ENCODE measurements around the gene CAPN2. TPM values are rescaled to one million over a fixed set of nuclear protein-coding genes. Genes with fewer than 3 reads are reported as not detected.
A peak's percentile ranks its signal among the peaks of the same experiment; 100 is the strongest.

Gene CAPN2
- total RNA-seq, 2 donors from 2014 or later, result 235 to 258 TPM

DNA sequence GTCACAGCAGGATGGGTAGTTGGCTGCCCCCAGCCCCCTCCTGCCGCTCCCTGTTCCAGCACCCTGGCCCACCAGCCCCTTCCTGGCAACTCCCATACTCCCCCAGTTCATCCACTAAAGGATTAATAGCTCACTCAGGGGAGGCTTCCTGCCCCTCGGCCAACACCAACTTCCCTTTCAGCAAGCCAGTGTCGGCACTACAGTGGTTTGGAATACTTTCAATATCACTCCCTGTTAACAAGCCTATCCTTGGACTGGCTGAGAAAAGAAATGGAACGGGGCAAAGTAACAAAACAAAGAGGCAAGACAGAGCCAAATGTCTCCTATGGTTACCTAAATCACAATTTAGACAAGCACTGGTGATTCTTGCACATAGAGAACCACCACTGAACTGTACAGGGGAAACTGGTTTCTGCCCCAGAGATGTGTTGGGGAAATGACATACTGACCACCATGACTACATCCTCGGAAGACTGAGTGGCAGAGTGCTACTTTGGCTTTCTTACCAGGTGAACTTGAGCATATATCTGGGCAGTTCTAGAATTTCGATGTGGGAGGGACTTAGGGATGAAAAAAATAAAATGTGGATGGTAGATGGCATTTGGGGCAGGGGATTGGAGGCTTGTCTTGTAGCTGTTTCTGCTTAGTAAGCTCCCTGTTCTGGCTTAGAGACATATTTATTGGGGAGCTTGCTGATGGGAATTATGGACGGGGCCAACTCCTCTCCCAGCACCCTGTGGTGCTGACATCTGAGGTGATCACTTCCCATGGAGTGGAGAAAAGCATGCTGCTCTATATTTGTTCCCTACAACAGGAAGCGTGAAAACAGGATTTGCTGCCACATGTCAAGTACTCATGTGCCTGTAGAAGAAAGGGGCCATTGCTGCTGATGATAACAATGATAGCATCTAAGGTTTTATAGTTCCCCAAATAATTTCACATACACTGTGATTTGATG lies 7.1 kb upstream of the CAPN2 start:
- no peaks in the 10 kb centered on the region for H3K9me3 ChIP-seq
- no peak for ATAC-seq (ENCODE audit: insufficient number of reproducible peaks, low FRiP score, low read depth)
- peak overlapping the region; percentile 71 to 84 for H3K27ac ChIP-seq
- H3K27me3 ChIP-seq (replicated peaks; ENCODE audit: insufficient read depth), result no peaks in the 10 kb centered on the region
- peak overlapping the region; percentile 3 for H3K4me3 ChIP-seq
- no peak for DNase-seq (ENCODE audit: low spot score)
- H3K36me3 ChIP-seq, result no peaks in the 10 kb centered on the region
- TF ChIP-seq, protein P1, sequence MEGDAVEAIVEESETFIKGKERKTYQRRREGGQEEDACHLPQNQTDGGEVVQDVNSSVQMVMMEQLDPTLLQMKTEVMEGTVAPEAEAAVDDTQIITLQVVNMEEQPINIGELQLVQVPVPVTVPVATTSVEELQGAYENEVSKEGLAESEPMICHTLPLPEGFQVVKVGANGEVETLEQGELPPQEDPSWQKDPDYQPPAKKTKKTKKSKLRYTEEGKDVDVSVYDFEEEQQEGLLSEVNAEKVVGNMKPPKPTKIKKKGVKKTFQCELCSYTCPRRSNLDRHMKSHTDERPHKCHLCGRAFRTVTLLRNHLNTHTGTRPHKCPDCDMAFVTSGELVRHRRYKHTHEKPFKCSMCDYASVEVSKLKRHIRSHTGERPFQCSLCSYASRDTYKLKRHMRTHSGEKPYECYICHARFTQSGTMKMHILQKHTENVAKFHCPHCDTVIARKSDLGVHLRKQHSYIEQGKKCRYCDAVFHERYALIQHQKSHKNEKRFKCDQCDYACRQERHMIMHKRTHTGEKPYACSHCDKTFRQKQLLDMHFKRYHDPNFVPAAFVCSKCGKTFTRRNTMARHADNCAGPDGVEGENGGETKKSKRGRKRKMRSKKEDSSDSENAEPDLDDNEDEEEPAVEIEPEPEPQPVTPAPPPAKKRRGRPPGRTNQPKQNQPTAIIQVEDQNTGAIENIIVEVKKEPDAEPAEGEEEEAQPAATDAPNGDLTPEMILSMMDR (IDR thresholded peaks at IDR 0.05), result no peak
- H3K4me1 ChIP-seq (ENCODE audit: control insufficient read depth in 1 of 2, low read depth in 2 of 2), result peaks cover 33 to 87% of the 10 kb centered on the region in 2 donors

DNA sequence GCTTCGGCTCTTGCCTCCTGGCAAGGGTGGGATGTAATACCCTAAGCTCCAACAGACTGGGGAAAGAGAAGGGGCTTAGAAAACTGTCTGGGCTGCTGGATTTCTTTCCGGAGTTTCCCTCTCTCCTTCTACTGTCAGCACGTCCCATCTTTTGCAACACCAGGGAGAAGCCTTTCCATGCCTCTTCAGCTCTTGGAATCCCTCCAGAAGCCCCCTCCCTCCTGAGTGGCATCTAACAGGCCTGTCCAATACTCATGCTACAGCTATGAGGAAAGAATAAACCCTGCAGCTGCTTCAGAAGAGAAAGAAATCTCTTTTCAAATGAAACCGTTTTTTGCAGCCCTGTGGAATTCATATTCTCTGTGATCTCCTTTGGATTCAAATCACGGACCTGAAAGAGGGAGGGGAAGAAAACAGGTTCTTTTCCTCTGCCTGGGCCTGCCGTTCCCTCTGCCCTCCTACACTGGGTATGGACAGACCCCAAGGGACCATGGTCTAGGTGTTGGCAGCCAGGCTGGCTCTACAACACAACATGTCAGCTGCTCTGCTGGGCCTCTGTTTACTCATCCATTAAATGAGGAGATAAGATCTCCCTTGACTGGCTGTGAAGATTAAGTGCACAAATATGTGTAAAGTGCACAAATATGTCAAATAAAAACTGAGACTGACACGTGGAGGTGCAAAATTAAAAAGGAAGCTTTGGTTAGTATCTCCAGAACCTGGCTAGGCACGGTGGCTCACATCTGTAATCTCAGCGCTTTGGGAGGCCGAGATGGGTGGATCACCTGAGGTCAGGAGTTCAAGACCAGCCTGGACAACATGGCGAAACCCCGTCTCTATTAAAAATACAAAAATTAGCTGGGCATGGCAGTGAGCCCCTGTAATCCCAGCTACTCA lies 6.0 kb upstream of the CAPN2 start:
- Histone ChIP-seq H3K27ac (peak overlapping the region; percentile 71 to 84), H3K4me3 (no peak overlapping the region), H3K4me1 (ENCODE audit: control insufficient read depth in 1 of 2, low read depth in 2 of 2) (peaks cover 27 to 76% of the 10 kb centered on the region in 2 donors), H3K36me3 (no peaks in the 10 kb centered on the region), H3K9me3 (no peaks in the 10 kb centered on the region), H3K27me3 (replicated peaks; ENCODE audit: insufficient read depth) (no peaks in the 10 kb centered on the region)
- ATAC-seq (ENCODE audit: insufficient number of reproducible peaks, low FRiP score, low read depth), result no peak
- TF ChIP-seq, protein P1 (IDR thresholded peaks at IDR 0.05), result no peak
- no peak for DNase-seq (ENCODE audit: low spot score)

DNA sequence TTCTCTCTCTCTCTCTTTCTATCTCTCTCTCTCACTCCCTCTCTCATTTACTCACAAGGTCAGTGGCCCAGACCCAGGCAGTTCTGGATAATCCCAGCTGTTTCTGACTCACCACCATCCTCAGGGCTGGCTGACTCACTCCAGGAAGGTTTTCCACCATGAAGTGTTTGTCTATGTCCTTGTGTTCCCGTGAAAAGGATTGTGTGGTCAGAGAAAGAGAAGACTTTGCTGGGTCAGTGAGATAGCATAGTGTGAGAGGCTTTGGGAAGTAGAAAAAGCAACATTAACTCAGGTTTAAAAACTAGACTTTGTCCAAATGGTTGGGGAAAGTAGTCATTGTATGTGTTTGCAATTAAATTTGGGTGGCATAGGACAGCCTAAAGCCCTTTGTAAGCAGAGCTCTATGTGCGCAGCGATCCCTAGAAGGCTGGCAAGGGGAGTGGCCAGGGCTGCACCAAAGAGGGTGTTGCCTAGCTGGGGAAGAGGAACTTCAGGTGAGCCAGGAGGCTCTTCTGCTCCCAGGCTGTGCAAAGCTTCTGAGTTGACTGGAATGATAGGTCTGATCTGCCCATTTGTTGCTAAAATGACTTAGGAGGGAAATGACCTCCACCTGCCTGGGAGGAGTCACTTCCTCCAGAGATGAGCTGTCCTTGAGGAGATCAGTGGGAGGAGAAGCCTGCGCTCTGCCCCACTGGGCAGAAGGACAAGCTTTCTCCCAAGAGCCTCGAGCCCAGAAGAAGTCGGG lies 4.9 kb upstream of the CAPN2 start:
- Histone ChIP-seq H3K27ac (peak overlapping the region; percentile 71 to 84), H3K9me3 (no peaks in the 10 kb centered on the region), H3K4me3 (no peak overlapping the region), H3K36me3 (no peaks in the 10 kb centered on the region), H3K4me1 (ENCODE audit: control insufficient read depth in 1 of 2, low read depth in 2 of 2) (peaks cover 27 to 74% of the 10 kb centered on the region in 2 donors), H3K27me3 (replicated peaks; ENCODE audit: insufficient read depth) (no peaks in the 10 kb centered on the region)
- DNase-seq (ENCODE audit: low spot score), result no peak
- TF ChIP-seq, protein P1 (IDR thresholded peaks at IDR 0.05), result no peak
- ATAC-seq (ENCODE audit: insufficient number of reproducible peaks, low FRiP score, low read depth), result peak; percentile 88

DNA sequence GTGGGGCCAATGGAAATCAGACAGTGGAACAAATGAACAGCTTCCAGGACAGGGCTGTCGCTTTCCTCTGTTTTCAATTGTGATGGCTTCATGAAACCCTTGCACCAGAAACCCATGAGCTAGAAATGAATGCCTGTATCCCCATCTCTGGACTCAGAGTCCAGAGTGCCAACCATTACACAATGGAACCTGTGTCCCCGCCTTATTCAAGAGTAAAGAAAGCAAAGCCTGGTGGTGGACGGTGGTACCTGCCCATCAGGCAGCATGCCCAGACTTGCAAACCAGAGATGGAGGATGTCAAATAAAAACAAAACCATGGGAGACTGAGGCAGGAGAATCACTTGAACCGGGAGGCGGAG lies 4.4 kb upstream of the CAPN2 start:
- H3K27ac ChIP-seq, result peak overlapping the region; percentile 71 to 84
- peaks cover 27 to 68% of the 10 kb centered on the region in 2 donors for H3K4me1 ChIP-seq (ENCODE audit: control insufficient read depth in 1 of 2, low read depth in 2 of 2)
- no peak overlapping the region for H3K4me3 ChIP-seq
- no peaks in the 10 kb centered on the region for H3K9me3 ChIP-seq
- no peak for DNase-seq (ENCODE audit: low spot score)
- H3K27me3 ChIP-seq (replicated peaks; ENCODE audit: insufficient read depth), result no peaks in the 10 kb centered on the region
- no peak for ATAC-seq (ENCODE audit: insufficient number of reproducible peaks, low FRiP score, low read depth)
- TF ChIP-seq, protein P1 (IDR thresholded peaks at IDR 0.05), result peak; percentile 12
- H3K36me3 ChIP-seq, result no peaks in the 10 kb centered on the region

Measured in thoracic aorta (tissue), 2 donors.